ENCODE data around the gene TMEM41A.

TMEM41A gene

DNA sequence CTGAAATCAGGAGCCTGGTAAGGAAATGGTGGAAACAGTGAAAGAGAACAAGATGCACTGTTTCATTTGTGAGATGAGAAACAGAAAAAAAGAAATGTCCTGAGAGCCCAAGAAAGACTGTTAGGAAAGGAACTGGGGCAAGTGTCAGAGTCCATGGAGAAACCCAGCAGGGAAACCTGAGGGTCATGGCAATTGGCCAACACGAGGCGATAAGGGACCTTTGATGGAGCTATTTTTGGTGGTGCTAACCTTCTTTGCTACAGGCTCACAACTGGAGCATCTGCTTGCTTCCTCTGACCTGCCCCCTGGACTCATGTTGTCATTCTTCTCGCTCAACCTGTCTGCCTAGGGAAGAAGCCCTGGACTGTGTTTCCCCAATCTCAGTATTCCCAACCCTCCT, 4.2 kb upstream of the TMEM41A start:
- TF ChIP-seq CTCF (IDR thresholded peaks at IDR 0.05; ENCODE audit: low read depth, low read length), result no peak
- H3K4me3 ChIP-seq (replicated peaks in 1 of 2; ENCODE audit: low read depth in 2 of 2, low read length in 2 of 2), result no peak overlapping the region
- DNase-seq (ENCODE audit: low read depth in 2 of 2), result no peak

DNA sequence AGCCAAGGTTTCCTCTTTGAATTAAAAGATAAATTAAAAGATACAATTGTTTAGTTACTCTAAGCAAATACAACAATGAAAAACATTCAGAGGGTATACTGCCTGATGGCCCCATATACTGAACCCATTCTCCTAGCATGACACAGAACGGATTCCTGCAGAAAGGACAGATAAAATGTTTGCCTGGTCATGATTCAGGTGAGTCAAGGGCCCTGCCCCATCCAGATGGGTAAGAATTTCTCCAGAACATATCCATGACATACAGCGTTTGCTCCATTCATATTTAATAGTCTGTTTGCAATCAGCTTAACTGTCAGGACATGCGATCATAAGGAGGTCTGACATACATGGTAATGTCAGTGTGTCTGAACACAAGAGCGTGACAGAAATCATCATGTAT, 8.6 kb downstream of the TMEM41A start:
- no peak for TF ChIP-seq CTCF (IDR thresholded peaks at IDR 0.05; ENCODE audit: low read depth, low read length)
- no peak overlapping the region for H3K4me3 ChIP-seq (replicated peaks in 1 of 2; ENCODE audit: low read depth in 2 of 2, low read length in 2 of 2)
- DNase-seq (ENCODE audit: low read depth in 2 of 2), result no peak

GRCh38 chr3:185489462-185489861, 9.4 kb downstream of the TMEM41A start:
- H3K4me3 ChIP-seq (replicated peaks in 1 of 2; ENCODE audit: low read depth in 2 of 2, low read length in 2 of 2), result no peak overlapping the region
- no peak for TF ChIP-seq CTCF (IDR thresholded peaks at IDR 0.05; ENCODE audit: low read depth, low read length)
- no peak for DNase-seq (ENCODE audit: low read depth in 2 of 2)

DNA sequence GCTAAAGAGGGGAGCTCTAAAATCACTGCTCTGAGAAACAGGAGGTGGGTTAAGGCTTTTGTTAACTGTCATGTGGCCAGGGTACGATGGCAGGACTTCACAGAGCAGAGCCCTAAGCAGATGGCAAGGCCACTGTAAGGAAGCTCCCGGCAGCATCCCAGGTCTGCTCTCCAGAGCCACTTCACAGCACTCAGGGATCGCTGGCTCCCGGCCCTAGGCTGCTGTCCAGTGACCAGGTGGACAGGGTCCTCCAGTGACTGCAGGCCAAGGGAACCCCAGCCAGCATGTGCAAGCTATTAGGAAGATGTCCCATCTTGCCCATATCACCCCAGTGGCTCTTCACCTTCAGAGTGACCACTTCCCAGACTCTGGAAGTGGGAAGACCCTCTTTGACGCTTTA, 10.4 kb downstream of the TMEM41A start:
- H3K4me3 ChIP-seq (replicated peaks in 1 of 2; ENCODE audit: low read depth in 2 of 2, low read length in 2 of 2), result no peak overlapping the region
- no peak for DNase-seq (ENCODE audit: low read depth in 2 of 2)
- no peak for TF ChIP-seq CTCF (IDR thresholded peaks at IDR 0.05; ENCODE audit: low read depth, low read length)

GRCh38 chr3:185486394-185486793, 12.4 kb downstream of the TMEM41A start:
- TF ChIP-seq CTCF (IDR thresholded peaks at IDR 0.05; ENCODE audit: low read depth, low read length), result no peak
- H3K4me3 ChIP-seq (replicated peaks in 1 of 2; ENCODE audit: low read depth in 2 of 2, low read length in 2 of 2), result no peak overlapping the region
- no peak for DNase-seq (ENCODE audit: low read depth in 2 of 2)

GRCh38 chr3:185484296-185484695, 14.5 kb downstream of the TMEM41A start:
- DNase-seq (ENCODE audit: low read depth in 2 of 2), result no peak
- TF ChIP-seq CTCF (IDR thresholded peaks at IDR 0.05; ENCODE audit: low read depth, low read length), result no peak

DNA sequence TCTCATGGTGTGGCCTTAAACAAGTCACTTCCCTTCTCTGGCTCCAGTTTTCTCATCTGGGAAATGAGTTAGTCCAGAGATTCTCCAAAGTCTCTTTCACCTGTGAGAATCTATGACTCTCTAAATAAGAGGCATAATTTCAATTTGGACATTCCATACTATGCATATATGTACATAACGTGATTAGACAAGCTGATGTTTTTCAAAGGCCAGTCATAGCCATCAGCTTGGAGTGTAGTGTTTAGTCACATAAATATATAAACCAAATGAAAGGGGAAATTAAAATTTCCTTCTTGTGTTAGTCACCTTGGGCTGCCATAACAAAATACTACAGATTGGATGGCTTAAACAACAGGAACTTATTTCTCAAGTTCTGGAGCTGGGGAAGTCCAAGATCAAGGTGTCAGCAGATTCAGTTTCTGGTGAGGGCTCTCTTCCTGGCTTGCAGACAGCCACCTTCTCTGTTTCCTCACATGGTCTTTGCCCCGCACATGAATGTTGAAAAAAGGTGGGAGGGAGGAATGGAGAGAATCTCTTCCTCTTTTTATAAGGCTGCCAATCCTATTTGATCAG, 19.4 kb downstream of the TMEM41A start:
- H3K4me3 ChIP-seq (replicated peaks in 1 of 2; ENCODE audit: low read depth in 2 of 2, low read length in 2 of 2), result no peak overlapping the region
- DNase-seq (ENCODE audit: low read depth in 2 of 2), result no peak
- no peak for TF ChIP-seq CTCF (IDR thresholded peaks at IDR 0.05; ENCODE audit: low read depth, low read length)

More at GRCh38 chr3:185484296-185484695, 14.5 kb downstream of the TMEM41A start:
- no peak overlapping the region for H3K4me3 ChIP-seq (replicated peaks in 1 of 2; ENCODE audit: low read depth in 2 of 2, low read length in 2 of 2)

All from cardiac fibroblast (primary cell).